Measurements from ENCODE around the gene DAW1.

DAW1 gene

DNA sequence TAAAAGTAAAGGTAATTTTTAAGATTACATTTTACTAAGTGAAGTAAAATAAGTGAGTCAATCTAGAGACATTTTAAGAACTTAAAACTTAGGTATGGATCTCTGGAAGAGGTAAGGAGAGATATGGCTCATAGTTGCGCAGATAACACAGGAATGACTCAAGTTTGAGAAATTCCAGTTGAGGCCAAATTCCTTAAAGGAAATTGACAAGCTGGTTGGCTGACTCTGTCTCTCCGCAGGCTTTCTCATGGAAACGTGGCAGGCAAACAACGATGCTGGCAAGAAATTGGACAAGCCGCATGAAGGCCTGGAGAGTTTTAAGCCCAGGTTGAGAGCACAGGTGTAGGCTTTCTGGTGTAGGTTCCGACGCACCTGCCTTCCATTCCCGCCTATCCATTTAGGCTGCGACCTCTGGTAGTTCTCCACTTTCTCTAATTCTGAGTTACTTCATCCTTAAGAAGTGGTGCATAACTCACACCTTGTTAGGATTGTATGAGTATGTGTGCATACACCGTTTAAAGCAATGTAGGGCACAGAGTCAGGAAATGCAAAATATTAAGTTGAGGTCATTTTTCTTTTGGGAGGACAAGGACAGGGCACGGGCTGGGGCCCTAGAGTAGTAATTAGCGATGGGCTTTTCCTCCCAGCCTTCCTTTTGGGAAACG, 589 bp upstream of the DAW1 start:
- no peak for DNase-seq (ENCODE audit: extremely low read depth, insufficient read length)
- TF ChIP-seq, protein P1, sequence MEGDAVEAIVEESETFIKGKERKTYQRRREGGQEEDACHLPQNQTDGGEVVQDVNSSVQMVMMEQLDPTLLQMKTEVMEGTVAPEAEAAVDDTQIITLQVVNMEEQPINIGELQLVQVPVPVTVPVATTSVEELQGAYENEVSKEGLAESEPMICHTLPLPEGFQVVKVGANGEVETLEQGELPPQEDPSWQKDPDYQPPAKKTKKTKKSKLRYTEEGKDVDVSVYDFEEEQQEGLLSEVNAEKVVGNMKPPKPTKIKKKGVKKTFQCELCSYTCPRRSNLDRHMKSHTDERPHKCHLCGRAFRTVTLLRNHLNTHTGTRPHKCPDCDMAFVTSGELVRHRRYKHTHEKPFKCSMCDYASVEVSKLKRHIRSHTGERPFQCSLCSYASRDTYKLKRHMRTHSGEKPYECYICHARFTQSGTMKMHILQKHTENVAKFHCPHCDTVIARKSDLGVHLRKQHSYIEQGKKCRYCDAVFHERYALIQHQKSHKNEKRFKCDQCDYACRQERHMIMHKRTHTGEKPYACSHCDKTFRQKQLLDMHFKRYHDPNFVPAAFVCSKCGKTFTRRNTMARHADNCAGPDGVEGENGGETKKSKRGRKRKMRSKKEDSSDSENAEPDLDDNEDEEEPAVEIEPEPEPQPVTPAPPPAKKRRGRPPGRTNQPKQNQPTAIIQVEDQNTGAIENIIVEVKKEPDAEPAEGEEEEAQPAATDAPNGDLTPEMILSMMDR (IDR thresholded peaks at IDR 0.05; ENCODE audit: insufficient read depth, low read length, poor library complexity, severe bottlenecking), result no peak
- H3K27me3 ChIP-seq (replicated peaks; ENCODE audit: control insufficient read depth, insufficient read depth, low read length), result no peaks in the 10 kb centered on the region
- H3K36me3 ChIP-seq (ENCODE audit: control insufficient read depth, insufficient read depth, low read length), result no peaks in the 10 kb centered on the region
- no peak overlapping the region for H3K4me3 ChIP-seq (replicated peaks; ENCODE audit: low read depth, low read length)

- Histone ChIP-seq H3K4me3 (replicated peaks; ENCODE audit: low read depth, low read length) (no peak overlapping the region), H3K36me3 (ENCODE audit: control insufficient read depth, insufficient read depth, low read length) (no peaks in the 10 kb centered on the region), H3K27me3 (replicated peaks; ENCODE audit: control insufficient read depth, insufficient read depth, low read length) (no peaks in the 10 kb centered on the region)
- TF ChIP-seq, protein P1 (IDR thresholded peaks at IDR 0.05; ENCODE audit: insufficient read depth, low read length, poor library complexity, severe bottlenecking), result no peak
- no peak for DNase-seq (ENCODE audit: extremely low read depth, insufficient read length)
Observed at GRCh38 chr2:227872676-227873075, 1.2 kb downstream of the DAW1 start.

DNA sequence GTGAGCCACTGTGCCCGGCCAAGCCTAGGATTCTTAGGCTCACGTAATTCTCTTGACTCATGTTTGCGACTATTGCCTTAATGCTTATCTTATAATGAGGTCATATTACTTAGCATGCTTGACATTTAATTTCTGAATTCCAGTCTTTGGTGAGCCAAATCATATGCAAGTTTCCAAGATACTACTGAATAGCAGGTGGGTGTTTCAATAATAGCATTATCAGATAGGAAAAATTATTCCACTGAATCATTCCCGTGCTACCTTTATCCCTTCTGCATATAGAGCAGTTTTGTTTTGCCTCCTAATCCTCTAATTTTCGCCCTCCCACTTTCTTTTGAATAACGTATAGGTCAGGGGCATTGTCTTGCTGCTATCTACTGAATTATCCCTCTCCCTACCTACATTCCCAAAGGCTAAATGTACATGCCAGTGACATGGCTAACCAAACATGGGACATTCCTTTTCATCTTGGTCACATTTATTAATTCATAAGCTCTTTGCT, 4.9 kb downstream of the DAW1 start:
- no peaks in the 10 kb centered on the region for H3K36me3 ChIP-seq (ENCODE audit: control insufficient read depth, insufficient read depth, low read length)
- no peaks in the 10 kb centered on the region for H3K27me3 ChIP-seq (replicated peaks; ENCODE audit: control insufficient read depth, insufficient read depth, low read length)
- TF ChIP-seq, protein P1 (IDR thresholded peaks at IDR 0.05; ENCODE audit: insufficient read depth, low read length, poor library complexity, severe bottlenecking), result no peak
- H3K4me3 ChIP-seq (replicated peaks; ENCODE audit: low read depth, low read length), result no peak overlapping the region
- DNase-seq (ENCODE audit: extremely low read depth, insufficient read length), result no peak

DNA sequence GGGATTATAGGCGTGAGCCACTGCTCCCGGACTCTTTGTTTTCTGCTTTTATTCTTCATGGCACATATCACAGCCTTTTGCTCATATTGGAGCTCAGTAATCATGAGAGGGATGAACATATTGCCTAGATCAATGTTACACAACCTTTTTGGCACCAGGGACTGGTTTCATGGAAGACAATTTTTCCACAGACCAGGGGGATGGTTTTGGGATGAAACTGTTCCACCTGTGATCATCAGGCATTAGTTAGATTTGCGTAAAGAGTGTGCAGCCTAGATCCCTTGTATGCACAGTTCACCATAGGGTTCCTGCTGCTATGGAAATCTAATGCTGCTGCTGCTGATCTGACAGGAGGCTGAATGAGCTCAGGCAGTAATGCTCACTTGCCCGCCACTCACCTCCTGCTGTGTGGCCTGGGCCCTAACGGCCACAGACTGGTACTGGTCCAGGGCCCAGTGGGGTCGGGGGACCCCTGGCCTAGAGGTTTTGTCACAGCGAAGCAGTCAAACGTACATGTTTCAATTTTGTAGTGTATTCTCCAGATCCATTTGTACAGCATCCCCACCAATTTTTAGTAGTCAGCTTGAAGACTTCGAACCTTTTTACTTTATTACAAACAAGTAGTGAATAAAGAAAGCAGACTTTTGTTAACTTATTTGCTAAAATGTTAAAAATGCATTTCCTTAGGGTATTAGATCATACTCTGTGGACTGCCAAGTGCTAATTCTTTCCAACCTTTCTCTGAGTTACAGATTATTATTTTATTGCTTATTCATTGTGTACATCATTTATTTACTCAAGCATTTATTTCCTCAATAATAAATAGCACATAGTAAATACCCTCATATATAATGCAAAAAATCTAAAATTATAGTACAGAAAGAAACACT, 6.2 kb downstream of the DAW1 start:
- H3K27me3 ChIP-seq (replicated peaks; ENCODE audit: control insufficient read depth, insufficient read depth, low read length), result no peaks in the 10 kb centered on the region

GRCh38 chr2:227880460-227880859, 9.0 kb downstream of the DAW1 start:
- Histone ChIP-seq H3K36me3 (ENCODE audit: control insufficient read depth, insufficient read depth, low read length) (no peaks in the 10 kb centered on the region), H3K27me3 (replicated peaks; ENCODE audit: control insufficient read depth, insufficient read depth, low read length) (no peaks in the 10 kb centered on the region), H3K4me3 (replicated peaks; ENCODE audit: low read depth, low read length) (no peak overlapping the region)
- no peak for DNase-seq (ENCODE audit: extremely low read depth, insufficient read length)
- TF ChIP-seq, protein P1 (IDR thresholded peaks at IDR 0.05; ENCODE audit: insufficient read depth, low read length, poor library complexity, severe bottlenecking), result no peak

More for the DNA sequence above, 6.2 kb downstream of the DAW1 start:
- no peak for DNase-seq (ENCODE audit: extremely low read depth, insufficient read length)
- TF ChIP-seq, protein P1 (IDR thresholded peaks at IDR 0.05; ENCODE audit: insufficient read depth, low read length, poor library complexity, severe bottlenecking), result no peak
- no peak overlapping the region for H3K4me3 ChIP-seq (replicated peaks; ENCODE audit: low read depth, low read length)
- no peaks in the 10 kb centered on the region for H3K36me3 ChIP-seq (ENCODE audit: control insufficient read depth, insufficient read depth, low read length)
